IPS DF 19.7 (cell line): ENCODE data around the gene GPR162.
"Not testable (repeated sequence)": the region's sequence is repeated elsewhere in the genome, so short reads cannot be mapped to it uniquely, and the experiment has no call there.

ENCODE experiments used
- DNase-seq: peaks from one replicate; pipeline ENCODE4 v3.0.0-alpha.2; 2013; ENCODE audit warnings: low read depth, low spot score

Gene GPR162

GRCh38 chr12:6855322-6855721 lies 33.7 kb downstream of the GPR162 start:
- DNase-seq, result no peak

GRCh38 chr12:6858799-6859198 lies 37.2 kb downstream of the GPR162 start:
- no peak for DNase-seq

- no peak for DNase-seq
Observed at GRCh38 chr12:6860116-6860515, 38.5 kb downstream of the GPR162 start.

- no peak for DNase-seq
Observed at GRCh38 chr12:6860942-6861341, 39.3 kb downstream of the GPR162 start.

GRCh38 chr12:6861391-6861790 lies 39.8 kb downstream of the GPR162 start:
- DNase-seq, result no peak

GRCh38 chr12:6863033-6863432 lies 41.4 kb downstream of the GPR162 start:
- no peak for DNase-seq

- no peak for DNase-seq
Observed at GRCh38 chr12:6863586-6864321, 42.1 kb downstream of the GPR162 start.

GRCh38 chr12:6865307-6865706 lies 43.7 kb downstream of the GPR162 start:
- not testable (repeated sequence) for DNase-seq

- DNase-seq, result no peak
Observed at GRCh38 chr12:6866163-6866919, 44.7 kb downstream of the GPR162 start.

- DNase-seq, result no peak
Observed at GRCh38 chr12:6866920-6867412, 45.3 kb downstream of the GPR162 start.

DNA sequence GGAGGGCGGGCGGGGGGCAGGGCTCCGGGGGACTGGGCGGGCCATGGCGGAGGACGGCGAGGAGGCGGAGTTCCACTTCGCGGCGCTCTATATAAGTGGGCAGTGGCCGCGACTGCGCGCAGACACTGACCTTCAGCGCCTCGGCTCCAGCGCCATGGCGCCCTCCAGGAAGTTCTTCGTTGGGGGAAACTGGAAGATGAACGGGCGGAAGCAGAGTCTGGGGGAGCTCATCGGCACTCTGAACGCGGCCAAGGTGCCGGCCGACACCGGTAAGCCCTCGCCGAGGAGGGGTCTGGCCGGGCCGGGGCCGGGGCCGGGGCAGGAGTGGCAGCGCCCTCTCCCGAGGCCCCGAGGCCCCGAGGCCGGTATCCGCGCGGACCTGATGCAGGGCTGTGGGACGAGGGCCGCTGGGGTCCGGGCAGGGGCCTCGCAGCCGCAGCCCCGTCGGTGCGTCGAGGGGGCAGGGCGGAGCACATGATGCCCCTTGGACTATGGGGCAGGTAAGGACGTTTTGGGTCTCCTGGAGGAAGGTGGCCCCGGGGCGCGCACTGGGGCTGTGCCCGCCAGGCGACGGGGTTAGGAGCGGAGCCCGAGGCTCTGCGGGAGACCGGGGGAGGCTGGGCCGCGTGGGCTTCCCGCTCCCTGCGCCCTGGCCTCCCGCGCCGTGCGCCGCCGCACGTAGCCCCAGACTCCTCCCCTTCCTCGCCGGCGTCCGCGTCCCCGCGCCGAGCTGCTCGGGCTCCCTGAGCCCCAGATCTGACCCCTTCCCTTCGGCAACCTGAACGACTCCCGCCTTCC lies 46.0 kb downstream of the GPR162 start, which contains the start of gene TPI1:
TPI1 (plus strand) TSS at position 119 of the 798 bp plus-strand sequence; CDS start at position 155, 36 bp downstream.
- no peak for DNase-seq

DNA sequence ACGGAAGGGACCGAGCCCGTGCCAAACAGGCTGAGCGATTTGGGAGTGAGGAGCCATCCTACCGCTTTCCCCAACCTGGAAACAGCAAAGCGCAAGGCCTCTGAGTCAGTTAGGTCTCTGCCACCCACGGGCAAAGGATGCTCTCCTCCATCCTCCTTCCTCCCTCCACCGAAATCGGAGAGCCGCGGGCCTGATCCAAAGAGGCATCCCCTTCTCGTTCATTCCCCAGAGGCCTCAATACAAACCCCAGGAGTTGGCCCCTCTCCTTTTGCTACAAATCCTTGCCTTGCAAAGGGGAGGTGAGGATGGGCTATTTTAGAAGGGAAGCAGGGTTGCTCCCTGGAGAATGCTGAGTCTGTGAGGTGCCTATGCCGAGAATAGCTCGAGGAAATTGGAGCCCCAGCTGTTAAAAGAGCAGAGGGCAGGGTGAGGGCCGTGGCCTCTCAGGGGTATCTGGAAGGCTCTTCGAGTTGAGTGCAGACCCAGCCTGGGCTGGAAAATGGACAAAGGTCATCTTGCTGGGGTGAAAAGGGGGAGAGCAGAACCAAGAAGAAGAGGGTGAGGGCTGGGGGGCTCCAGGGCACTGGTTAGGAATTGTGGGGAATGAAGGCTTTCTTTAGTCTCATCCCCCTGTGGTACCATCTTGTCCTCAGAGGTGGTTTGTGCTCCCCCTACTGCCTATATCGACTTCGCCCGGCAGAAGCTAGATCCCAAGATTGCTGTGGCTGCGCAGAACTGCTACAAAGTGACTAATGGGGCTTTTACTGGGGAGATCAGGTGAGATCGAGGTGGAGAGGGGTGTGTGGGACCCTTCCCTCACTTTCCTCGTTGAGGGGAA lies 46.8 kb downstream of the GPR162 start:
- no peak for DNase-seq

- no peak for DNase-seq
Observed at GRCh38 chr12:6869049-6870021, 47.7 kb downstream of the GPR162 start.

GRCh38 chr12:6870304-6870703 lies 48.7 kb downstream of the GPR162 start:
- not testable (repeated sequence) for DNase-seq

DNA sequence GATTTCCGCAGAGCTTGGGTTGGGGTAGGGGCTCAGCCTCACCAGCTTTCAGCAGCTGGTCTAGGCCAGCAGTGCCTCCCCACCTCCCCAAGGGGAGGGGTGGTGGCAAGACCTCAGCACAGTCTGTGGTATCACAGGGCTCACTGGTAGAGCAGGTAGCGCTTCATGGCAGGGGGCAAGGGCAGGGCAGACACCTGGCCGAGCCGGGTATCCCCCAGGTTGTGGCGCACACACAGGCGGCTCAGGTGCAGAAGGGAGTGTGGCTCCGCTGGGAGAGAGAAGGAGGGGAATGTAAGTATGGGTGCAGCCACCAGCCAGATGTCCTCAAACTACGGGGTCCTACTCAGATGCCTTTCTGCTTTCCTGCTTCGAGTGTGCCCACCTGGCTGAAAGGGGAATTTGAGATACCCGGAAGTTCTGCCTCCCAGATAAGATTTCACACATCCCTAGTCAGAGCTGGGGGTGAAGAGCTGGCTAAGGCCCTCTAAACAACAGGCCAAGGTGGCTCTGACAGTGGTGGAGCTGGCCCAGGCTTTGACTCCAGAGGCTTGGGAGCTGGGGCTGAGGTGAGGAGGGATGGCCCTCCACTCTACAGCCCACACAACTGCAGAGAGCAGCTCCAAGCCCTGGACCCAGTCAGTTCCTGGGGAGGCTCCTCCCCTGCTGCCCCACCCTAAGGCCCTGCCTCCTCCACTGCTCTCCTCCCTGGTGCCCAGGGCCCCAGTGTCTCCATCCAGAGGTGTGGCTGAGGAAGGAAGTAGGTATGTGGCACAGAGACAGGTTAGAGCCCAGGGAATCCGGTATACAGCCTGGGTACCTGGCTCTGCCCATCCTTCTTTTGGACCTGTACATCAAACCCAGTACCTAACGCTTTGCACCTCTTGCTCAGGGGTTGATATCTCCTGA lies 49.7 kb downstream of the GPR162 start:
- no peak for DNase-seq

DNA sequence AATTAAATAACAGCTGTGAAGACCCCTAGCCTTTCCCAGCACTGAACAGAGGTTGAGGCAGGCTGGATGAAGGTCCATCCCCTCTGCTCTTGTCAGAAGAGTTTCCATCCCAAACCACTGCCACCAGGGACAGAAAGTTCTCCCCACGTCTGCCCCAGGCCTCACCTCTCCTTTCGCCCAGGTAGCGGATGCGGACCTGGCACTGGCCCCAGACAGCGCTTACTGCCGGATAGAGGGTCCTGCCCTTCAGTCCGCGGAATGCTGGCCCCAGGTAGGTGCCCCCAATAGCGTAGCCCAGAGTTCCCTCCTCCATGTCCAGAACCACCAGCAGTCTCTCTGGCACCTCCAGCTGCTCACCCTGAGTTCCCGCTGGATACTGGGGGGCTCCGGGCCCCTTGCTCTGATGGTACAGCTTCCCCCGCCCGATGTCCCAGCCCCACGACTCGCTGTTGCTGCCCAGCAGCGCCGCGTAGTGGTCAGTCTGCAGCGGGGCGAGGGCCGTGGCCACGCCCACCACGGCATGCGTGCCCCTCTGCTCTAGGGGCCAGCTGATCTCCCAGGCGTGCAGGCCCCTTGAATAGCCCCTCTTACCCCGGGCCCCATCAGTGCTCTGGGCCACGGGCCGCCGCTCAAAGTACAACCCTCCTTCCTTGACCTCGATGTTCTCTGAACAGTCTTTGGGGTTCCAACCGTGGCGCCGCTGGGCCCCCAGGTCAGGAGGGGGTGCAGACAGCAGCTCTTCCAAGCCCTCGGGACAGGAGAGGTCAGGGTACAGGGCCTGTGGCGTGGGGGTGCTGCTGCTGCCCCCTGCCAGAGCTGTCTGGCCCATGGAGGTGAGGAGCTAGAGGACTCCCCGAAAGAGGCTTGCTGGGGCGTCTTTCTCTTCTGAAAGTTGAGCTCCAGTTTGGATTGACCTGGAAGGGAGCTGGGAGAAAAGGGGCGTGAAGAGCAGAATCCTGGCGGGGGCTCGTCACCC lies 50.7 kb downstream of the GPR162 start:
- no peak for DNase-seq
